HG02870 (cell line): Measurements from ENCODE around the gene HIP1.
"Not testable (repeated sequence)": the region's sequence is repeated elsewhere in the genome, so short reads cannot be mapped to it uniquely, and the experiment has no call there.

Source experiments
- ATAC-seq: cut with Tn5 transposase; IDR thresholded peaks from one replicate; pipeline ENCODE4 v1.9.1; 2021; ENCODE audit warnings: mild to moderate bottlenecking, moderate library complexity; ENCODE audit not compliant: unreplicated experiment

The HIP1 gene

DNA sequence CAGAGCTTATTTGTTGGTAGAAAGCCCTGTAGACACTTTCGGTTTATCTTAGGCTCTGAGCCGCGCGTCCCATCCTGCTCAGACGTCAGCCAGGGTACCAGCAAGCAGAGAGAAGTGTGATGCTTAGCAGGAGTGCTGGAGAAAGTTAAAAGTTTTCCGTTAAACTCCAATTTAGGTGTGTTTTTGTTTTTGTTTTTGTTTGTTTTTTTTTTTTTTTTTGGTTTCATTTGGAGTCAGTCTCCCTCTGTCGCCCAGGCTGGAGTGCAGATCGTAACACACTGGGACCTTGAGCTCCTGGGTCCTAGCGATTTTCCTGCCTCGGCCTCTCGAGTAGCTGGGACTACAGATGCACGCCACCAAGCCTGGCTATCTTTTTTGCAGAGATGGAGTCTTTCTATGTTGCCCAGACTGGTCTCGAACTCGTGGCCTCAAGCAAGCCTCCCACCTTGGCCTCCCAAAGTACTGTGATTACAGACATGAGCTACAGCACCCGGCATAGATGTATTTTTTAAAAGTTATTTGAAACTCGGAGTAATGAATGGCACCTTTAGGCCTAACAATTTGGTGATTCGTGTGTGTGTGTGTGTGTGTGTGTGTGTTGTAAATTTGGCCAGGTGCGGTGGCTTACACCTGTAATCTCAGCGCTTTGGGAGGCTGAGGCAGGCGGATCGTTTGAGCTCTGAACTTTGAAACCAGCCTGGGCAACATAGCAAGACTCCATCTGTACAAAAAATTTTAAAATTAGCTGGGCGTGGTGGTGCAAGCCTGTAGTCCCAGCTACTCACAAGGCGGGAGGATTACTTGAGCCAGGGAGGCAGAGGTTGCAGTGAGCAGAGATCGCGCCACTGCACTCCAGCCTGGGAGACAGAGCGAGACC lies 1.3 kb upstream of the HIP1 start:
- ATAC-seq: peak; percentile 18

- ATAC-seq: peak; percentile 92
These were observed 444 bp upstream of the HIP1 start for GRCh38 chr7:75738975-75739795.

DNA sequence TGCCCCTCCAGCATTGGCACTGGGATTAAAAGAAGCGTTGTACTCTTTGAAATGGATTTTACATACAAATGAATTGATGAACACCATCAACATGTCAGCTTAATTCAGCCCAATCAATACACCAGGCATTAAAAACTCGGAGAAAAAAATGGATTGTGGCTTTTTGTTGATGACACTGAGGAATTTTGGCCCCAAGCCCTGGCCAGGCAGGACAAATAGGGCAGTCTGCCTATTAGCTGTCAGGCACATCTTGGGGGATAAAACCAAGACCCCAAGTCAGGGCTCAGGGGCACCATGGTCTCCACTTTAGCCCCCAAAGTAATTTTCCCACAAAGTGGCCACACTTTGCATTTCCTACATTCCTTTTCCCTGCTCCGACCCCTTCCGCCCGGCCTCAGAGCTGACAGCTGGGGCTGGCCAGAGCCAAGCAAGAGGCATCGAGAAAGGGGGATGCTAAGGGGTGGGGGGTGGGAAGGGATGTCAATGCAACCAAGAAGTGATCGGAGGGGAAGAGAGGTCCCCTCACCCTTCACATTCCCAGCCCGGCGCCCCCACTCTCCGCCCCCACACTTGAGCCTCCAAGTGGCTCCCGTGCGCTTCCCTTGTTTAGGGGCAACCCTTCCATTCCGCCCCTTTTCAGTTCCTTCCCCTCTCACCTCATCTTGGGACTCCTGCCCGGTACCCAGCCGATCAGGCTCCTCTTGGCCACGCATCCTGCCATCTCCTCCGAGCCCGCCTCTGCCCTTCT lies 711 bp downstream of the HIP1 start:
- no peak for ATAC-seq

GRCh38 chr7:75735581-75736350 lies 3.0 kb downstream of the HIP1 start:
- ATAC-seq: no peak

GRCh38 chr7:75734586-75735458 lies 3.9 kb downstream of the HIP1 start:
- no peak for ATAC-seq

DNA sequence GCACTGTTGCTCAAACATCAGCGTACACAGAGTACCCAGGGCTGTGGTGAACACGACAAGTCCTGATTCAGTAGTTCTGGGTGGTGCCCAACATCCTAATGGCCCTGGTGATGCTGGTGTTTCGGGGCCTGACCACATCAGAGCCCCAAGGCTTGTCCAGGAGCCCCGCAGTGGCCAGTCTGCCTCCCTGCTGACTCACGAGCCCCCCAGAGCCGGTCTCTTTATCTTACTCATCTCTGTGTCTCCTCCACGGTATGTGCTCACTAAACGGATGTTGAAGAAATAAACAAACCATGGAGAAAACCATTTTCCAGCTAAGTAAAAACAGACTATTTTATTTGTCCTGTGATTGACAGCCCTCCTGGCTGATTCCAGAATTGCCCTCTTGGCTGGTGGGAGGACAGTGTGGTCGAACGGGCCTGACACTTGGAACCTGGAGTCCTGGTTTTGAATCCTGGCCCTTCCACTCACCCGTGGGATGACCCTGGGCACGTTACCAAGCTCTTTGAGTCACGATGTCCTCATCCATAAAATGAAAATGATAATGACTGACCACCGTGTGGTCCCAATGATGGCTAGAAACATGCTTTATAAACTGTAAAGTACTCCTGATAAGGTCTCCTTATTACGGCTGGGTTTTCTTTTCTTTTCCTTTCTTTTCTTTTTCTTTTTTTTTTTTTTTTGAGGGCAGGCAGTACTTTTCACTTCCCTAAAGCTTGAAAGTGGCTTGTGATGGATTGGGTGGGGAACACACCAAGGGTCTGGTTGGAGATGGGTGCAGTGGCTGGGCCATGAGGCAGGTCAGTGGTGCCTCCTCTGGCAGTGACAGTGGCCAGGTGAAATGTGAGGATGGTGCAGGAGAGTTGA lies 5.7 kb downstream of the HIP1 start:
- no peak for ATAC-seq

GRCh38 chr7:75732016-75732521 lies 6.7 kb downstream of the HIP1 start:
- ATAC-seq: no peak

GRCh38 chr7:75729851-75730274 lies 8.9 kb downstream of the HIP1 start:
- ATAC-seq: no peak

GRCh38 chr7:75727881-75728593 lies 10.7 kb downstream of the HIP1 start:
- ATAC-seq: no peak

GRCh38 chr7:75727351-75727750 lies 11.4 kb downstream of the HIP1 start:
- not testable (repeated sequence) for ATAC-seq

DNA sequence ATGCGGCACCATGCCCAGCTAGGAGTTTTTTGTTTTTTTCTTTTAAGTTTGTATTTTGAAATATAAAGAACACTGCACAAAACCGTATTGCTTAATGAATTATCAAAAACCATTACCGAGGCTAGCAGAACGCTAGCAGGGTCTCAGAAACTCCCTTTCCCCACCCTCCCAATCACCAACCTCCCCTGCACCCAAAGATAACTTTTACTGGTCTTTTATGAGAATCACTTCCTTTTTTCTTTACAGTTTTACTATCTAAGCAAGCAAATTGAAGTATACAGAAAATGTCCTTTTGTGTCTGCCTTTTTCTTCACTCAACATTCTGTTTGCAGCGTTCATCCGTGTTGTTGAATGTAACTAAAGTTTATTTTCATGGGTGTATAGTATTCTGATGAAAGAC lies 13.4 kb downstream of the HIP1 start:
- ATAC-seq: no peak

DNA sequence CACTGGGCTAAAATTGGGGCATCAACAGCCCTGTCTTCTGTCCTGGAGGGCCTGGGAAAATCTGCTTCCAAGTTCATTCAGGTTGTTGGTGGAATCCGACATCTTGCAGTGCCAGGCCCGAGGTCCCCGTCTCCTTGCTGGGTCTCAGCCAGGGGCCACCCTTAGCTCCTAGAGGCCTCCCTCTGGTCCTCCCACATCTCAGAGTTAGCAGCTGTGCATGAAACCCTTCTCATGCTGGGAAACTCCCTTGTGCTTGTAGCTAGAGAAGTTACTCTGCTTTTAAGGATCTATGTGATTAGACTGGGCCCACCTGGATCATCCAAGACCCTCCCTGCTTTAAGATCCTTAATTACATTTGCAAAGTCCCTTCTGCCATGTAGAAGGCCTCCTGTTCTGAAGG lies 15.3 kb downstream of the HIP1 start:
- no peak for ATAC-seq

DNA sequence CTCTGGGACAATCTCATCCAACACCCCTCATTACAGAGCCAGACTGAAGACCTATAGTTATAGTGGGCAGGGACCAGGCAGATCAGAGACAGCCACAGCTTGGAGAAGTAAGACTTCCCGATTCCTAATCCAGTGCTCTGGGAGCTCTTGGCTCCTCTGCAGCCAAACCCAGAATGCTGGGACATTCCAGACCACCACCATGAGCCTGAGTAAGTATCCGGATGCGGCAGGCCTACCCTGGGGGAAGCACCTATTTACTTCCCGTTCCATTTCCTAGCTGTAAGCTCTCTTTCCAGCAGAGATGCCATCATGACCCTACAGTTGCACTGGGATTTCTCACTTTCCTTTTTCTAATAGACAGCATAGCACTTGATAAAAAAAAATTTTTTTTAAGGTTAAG lies 16.4 kb downstream of the HIP1 start:
- no peak for ATAC-seq

DNA sequence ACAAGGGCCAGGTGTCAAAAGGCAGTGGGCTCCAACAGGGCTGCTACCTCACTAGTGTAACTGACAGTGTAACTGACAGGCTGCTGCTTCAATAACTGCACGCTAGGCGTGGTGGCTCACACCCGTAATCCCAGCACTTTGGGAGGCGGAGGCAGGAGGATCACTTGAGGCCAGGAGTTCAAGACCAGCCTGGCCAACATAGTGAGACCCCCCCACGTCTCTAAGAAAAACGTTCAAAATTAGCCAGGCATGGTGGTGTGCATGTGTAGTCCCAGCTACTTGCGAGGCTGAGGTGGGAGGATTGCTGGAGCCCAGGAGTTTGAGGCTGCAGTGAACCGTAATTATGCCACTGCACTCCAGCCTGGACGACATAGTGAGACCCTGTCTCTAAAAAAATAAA lies 16.8 kb downstream of the HIP1 start:
- not testable (repeated sequence) for ATAC-seq

DNA sequence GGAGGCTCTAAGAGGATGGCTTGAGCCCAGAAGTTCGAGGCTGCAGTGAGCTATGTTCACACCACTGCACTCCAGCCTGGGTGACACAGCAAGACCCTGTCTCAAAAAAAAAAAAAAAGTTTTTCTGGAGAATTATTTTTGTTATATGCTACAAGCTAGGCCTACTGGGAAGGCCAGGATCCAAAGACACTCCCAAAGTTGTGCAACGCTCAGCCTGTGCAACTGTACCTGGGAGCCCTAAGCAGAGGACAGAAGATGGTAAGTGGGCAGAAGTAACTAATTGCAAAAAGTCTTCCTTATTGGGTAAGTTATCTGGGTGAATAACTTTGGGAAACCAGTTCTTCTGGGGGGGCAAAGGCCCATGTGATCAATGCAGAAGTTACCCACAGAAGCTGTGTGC lies 17.3 kb downstream of the HIP1 start:
- ATAC-seq: no peak

GRCh38 chr7:75719626-75720025 lies 19.1 kb downstream of the HIP1 start:
- ATAC-seq: no peak

DNA sequence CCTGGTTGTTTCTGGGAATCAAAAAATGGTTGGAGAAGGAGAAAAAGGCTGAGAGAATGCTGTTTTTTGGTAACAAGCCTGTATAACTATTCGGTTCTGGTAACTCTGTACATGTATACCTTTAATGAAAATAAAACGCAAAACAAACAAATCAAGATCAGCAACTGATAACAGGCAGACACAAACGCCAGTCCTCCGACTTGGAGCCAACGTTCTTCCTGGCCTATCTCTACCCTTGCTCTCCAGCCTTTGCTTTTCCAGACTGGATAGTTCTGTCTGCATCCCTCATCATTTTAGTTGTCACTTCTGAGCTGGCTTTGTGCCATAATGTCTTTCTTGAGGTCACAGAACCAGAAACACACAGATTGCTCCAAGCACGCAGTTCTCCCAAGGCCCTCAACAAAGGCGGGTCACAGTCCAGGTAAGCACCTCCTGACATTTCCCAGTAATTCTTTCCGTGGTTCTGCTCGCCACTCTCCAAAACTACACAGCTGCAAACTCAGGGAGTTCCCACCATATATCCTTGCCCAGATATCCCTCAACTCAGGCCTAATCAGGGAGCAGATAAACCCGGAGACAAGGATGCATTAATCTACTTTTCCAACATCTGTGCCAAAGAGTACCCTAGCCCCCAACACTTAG lies 20.2 kb downstream of the HIP1 start:
- ATAC-seq: no peak
